ENCODE data around the gene ZSCAN5B.
A peak's percentile ranks its signal among the peaks of the same experiment; 100 is the strongest.

Gene ZSCAN5B

GRCh38 chr19:56141417-56141993 is 56.1 kb downstream of the ZSCAN5B start:
- peak overlapping the region; percentile 65 for H3K9ac ChIP-seq (ENCODE audit: low read length)
- H3K79me2 ChIP-seq (ENCODE audit: low read length): peaks cover 27% of the 10 kb centered on the region
- peaks cover 13% of the 10 kb centered on the region for H3F3A ChIP-seq (ENCODE audit: insufficient read depth, low read length)
- H3K9me3 ChIP-seq (replicated peaks; ENCODE audit: insufficient read depth, low read length): no peaks in the 10 kb centered on the region
- peak overlapping the region; percentile 71; the same call in 1 of the 2 replicates for H2AFZ ChIP-seq (ENCODE audit: low read length)
- no peak for TF ChIP-seq EZH2phosphoT487 (IDR thresholded peaks at IDR 0.05; ENCODE audit: low read length)
- no peak for TF ChIP-seq EZH2 (optimal IDR thresholded peaks at IDR 0.05; ENCODE audit: low read depth, low read length)
- TF ChIP-seq CTCF (IDR thresholded peaks at IDR 0.05; ENCODE audit: low read length): no peak
- H3K36me3 ChIP-seq (replicated peaks; ENCODE audit: insufficient read depth, low read length): no peaks in the 10 kb centered on the region
- H3K4me2 ChIP-seq (ENCODE audit: low read depth, low read length): peak overlapping the region; percentile 43; the same call in 1 of the 2 replicates
- no peaks in the 10 kb centered on the region for H3K27me3 ChIP-seq (replicated peaks; ENCODE audit: insufficient read depth, low read length)
- DNase-seq: no peak
- no peaks in the 10 kb centered on the region for H4K20me1 ChIP-seq (ENCODE audit: insufficient read depth, low read length)
- peaks cover 16% of the 10 kb centered on the region for H3K4me1 ChIP-seq (ENCODE audit: low read length)
- H3K27ac ChIP-seq (ENCODE audit: low read length): no peak overlapping the region
- no peaks in the 10 kb centered on the region for H3K9me2 ChIP-seq (replicated peaks; ENCODE audit: insufficient read depth, low read length)
- H3K4me3 ChIP-seq (ENCODE audit: low read length): peak overlapping the region; percentile 68

- peak within 1 kb of the TSS; percentile 65 for H3K9ac ChIP-seq (ENCODE audit: low read length)
- H3K9me2 ChIP-seq (replicated peaks; ENCODE audit: insufficient read depth, low read length): no peaks in the 10 kb centered on the region
- H3K9me3 ChIP-seq (replicated peaks; ENCODE audit: insufficient read depth, low read length): no peaks in the 10 kb centered on the region
- peak within 1 kb of the TSS; percentile 77; the same call in 1 of the 2 replicates for H3K4me2 ChIP-seq (ENCODE audit: low read depth, low read length)
- H3K4me1 ChIP-seq (ENCODE audit: low read length): peaks cover 16% of the 10 kb centered on the region
- no peaks in the 10 kb centered on the region for H4K20me1 ChIP-seq (ENCODE audit: insufficient read depth, low read length)
- peak within 1 kb of the TSS; percentile 68 for H3K4me3 ChIP-seq (ENCODE audit: low read length)
- H3F3A ChIP-seq (ENCODE audit: insufficient read depth, low read length): peaks cover 17% of the 10 kb centered on the region
- peak; percentile 98 for DNase-seq
- TF ChIP-seq CTCF (IDR thresholded peaks at IDR 0.05; ENCODE audit: low read length) (no peak), EZH2phosphoT487 (IDR thresholded peaks at IDR 0.05; ENCODE audit: low read length) (no peak), EZH2 (optimal IDR thresholded peaks at IDR 0.05; ENCODE audit: low read depth, low read length) (no peak)
- peak within 1 kb of the TSS; percentile 73; the same call in 1 of the 2 replicates for H3K27ac ChIP-seq (ENCODE audit: low read length)
- H3K36me3 ChIP-seq (replicated peaks; ENCODE audit: insufficient read depth, low read length): no peaks in the 10 kb centered on the region
- peaks cover 24% of the 10 kb centered on the region for H3K79me2 ChIP-seq (ENCODE audit: low read length)
- peak within 1 kb of the TSS; percentile 71 for H2AFZ ChIP-seq (ENCODE audit: low read length)
- H3K27me3 ChIP-seq (replicated peaks; ENCODE audit: insufficient read depth, low read length): no peaks in the 10 kb centered on the region
Measured at GRCh38 chr19:56140583-56141416, 56.8 kb downstream of the ZSCAN5B start, which contains the start of gene ZNF444. ZNF444 (plus strand) TSS chr19:56141287; CDS start chr19:56146912, 5,625 bp downstream.

- peaks cover 21% of the 10 kb centered on the region for H3K79me2 ChIP-seq (ENCODE audit: low read length)
- H3K27ac ChIP-seq (ENCODE audit: low read length): peak overlapping the region; percentile 73; the same call in 1 of the 2 replicates
- H2AFZ ChIP-seq (ENCODE audit: low read length): peak overlapping the region; percentile 63
- no peak for DNase-seq
- H3K4me2 ChIP-seq (ENCODE audit: low read depth, low read length): peak overlapping the region; percentile 77; the same call in 1 of the 2 replicates
- H4K20me1 ChIP-seq (ENCODE audit: insufficient read depth, low read length): no peaks in the 10 kb centered on the region
- peaks cover 23% of the 10 kb centered on the region for H3K4me1 ChIP-seq (ENCODE audit: low read length)
- peak overlapping the region; percentile 65; the same call in 1 of the 2 replicates for H3K9ac ChIP-seq (ENCODE audit: low read length)
- H3K9me3 ChIP-seq (replicated peaks; ENCODE audit: insufficient read depth, low read length): no peaks in the 10 kb centered on the region
- no peak for TF ChIP-seq EZH2phosphoT487 (IDR thresholded peaks at IDR 0.05; ENCODE audit: low read length)
- TF ChIP-seq EZH2 (optimal IDR thresholded peaks at IDR 0.05; ENCODE audit: low read depth, low read length): no peak
- no peak for TF ChIP-seq CTCF (IDR thresholded peaks at IDR 0.05; ENCODE audit: low read length)
- peak overlapping the region; percentile 68 for H3K4me3 ChIP-seq (ENCODE audit: low read length)
- H3K9me2 ChIP-seq (replicated peaks; ENCODE audit: insufficient read depth, low read length): no peaks in the 10 kb centered on the region
- peaks cover 17% of the 10 kb centered on the region for H3F3A ChIP-seq (ENCODE audit: insufficient read depth, low read length)
- H3K36me3 ChIP-seq (replicated peaks; ENCODE audit: insufficient read depth, low read length): no peaks in the 10 kb centered on the region
- no peaks in the 10 kb centered on the region for H3K27me3 ChIP-seq (replicated peaks; ENCODE audit: insufficient read depth, low read length)
Measured at GRCh38 chr19:56139847-56140582, 57.6 kb downstream of the ZSCAN5B start.

Data from MM.1S (cell line).